WTC11 (cell line): ENCODE measurements around the gene SLC4A8. TPM values are rescaled to one million over a fixed set of nuclear protein-coding genes. Genes with fewer than 3 reads are reported as not detected.

ENCODE experiments used
- ATAC-seq: fragments of 200-7000 bp; cut with Tn5 transposase; 2 replicates; pipeline ENCODE4 v1.10.0; 2021; ENCODE audit warnings: mild to moderate bottlenecking, moderate library complexity
- CTCF ChIA-PET: fragments of 300-600 bp; sonication (Branson Sonifier 250); formaldehyde crosslinking; loops from one replicate; lab custom pipeline; 2021; ENCODE audit warnings: antibody characterized with exemption; lab: Charles Lee
- POLR2A ChIA-PET: fragments of 350-600 bp; sonication (Branson Sonifier 250); formaldehyde crosslinking; loops from one replicate; lab custom pipeline; 2021; ENCODE audit warnings: antibody characterized with exemption; lab: Charles Lee
- DNase-seq: peaks from one replicate; pipeline ENCODE4 v3.0.0; 2021; ENCODE audit warnings: low spot score
- H3K27ac Mint-ChIP-seq: 2 replicates; pipeline ENCODE4 v1.8.0; 2021; ENCODE audit warnings: mixed read lengths
- H3K27me3 Mint-ChIP-seq: 2 replicates; pipeline ENCODE4 v1.8.0; 2021; ENCODE audit warnings: low read depth, mild to moderate bottlenecking, moderate library complexity, mixed read lengths
- H3K36me3 Mint-ChIP-seq: 2 replicates; pipeline ENCODE4 v1.8.0; 2021; ENCODE audit warnings: mixed read lengths
- H3K4me1 Mint-ChIP-seq: 2 replicates; pipeline ENCODE4 v1.8.0; 2022; ENCODE audit warnings: mixed read lengths
- H3K4me3 Mint-ChIP-seq: 2 replicates; pipeline ENCODE4 v1.8.0; 2021; ENCODE audit warnings: mild to moderate bottlenecking, moderate library complexity, mixed read lengths
- H3K9me3 Mint-ChIP-seq: 2 replicates; pipeline ENCODE4 v1.8.0; 2021; ENCODE audit warnings: mixed read lengths
- CDX4 ChIP-seq: fragments of 250-450 bp; sonication (Bioruptor Pico); IDR thresholded peaks from 2 replicates; pipeline ENCODE4 v1.9.0; 2021; ENCODE audit warnings: moderate library complexity, mild to moderate bottlenecking, inconsistent platforms, borderline replicate concordance
- CREM ChIP-seq: sonication (generic); formaldehyde crosslinking; IDR thresholded peaks from 2 replicates; pipeline ENCODE4 v1.8.1; 2022; ENCODE audit warnings: mild to moderate bottlenecking, missing genetic modification reagents, moderate library complexity
- ETV6 ChIP-seq: sonication (generic); formaldehyde crosslinking; IDR thresholded peaks from 2 replicates; pipeline ENCODE4 v1.8.1; 2022; ENCODE audit warnings: mild to moderate bottlenecking, missing genetic modification reagents
- FOXJ3 ChIP-seq: sonication (generic); formaldehyde crosslinking; IDR thresholded peaks from 2 replicates; pipeline ENCODE4 v1.9.0; 2021; ENCODE audit warnings: missing genetic modification reagents, mild to moderate bottlenecking, borderline replicate concordance
- FOXK1 ChIP-seq: sonication (generic); formaldehyde crosslinking; IDR thresholded peaks from 2 replicates; pipeline ENCODE4 v1.8.0; 2022; ENCODE audit warnings: mild to moderate bottlenecking, moderate library complexity, missing genetic modification reagents
- IRF2 ChIP-seq: sonication (generic); formaldehyde crosslinking; IDR thresholded peaks from 2 replicates; pipeline ENCODE4 v1.8.0; 2022; ENCODE audit warnings: low read depth, missing genetic modification reagents, borderline replicate concordance
- JAZF1 ChIP-seq: fragments of 250-450 bp; sonication (Bioruptor Pico); IDR thresholded peaks from 2 replicates; pipeline ENCODE4 v1.9.0; 2021; ENCODE audit warnings: moderate library complexity, mild to moderate bottlenecking, inconsistent platforms
- NFYB ChIP-seq: sonication (generic); formaldehyde crosslinking; conservative IDR thresholded peaks from 2 replicates; pipeline ENCODE4 v1.8.0; 2022; ENCODE audit warnings: low read depth, missing genetic modification reagents
- OVOL2 ChIP-seq: fragments of 250-450 bp; sonication (Bioruptor Pico); IDR thresholded peaks from 2 replicates; pipeline ENCODE4 v1.9.0; 2021; ENCODE audit warnings: mild to moderate bottlenecking, borderline replicate concordance
- PREB ChIP-seq: sonication (generic); formaldehyde crosslinking; IDR thresholded peaks from 2 replicates; pipeline ENCODE4 v1.8.1; 2022; ENCODE audit warnings: mild to moderate bottlenecking, missing genetic modification reagents, moderate library complexity, borderline replicate concordance
- SMAD4 ChIP-seq: sonication (generic); formaldehyde crosslinking; IDR thresholded peaks from 2 replicates; pipeline ENCODE4 v1.8.0; 2022; ENCODE audit warnings: mild to moderate bottlenecking, missing genetic modification reagents
- ZBTB43 ChIP-seq: sonication (generic); formaldehyde crosslinking; IDR thresholded peaks from 2 replicates; pipeline ENCODE4 v1.8.1; 2023; ENCODE audit warnings: mild to moderate bottlenecking, missing genetic modification reagents
- ZNF138 ChIP-seq: sonication (generic); formaldehyde crosslinking; conservative IDR thresholded peaks from 2 replicates; pipeline ENCODE4 v1.8.1; 2022; ENCODE audit warnings: mild to moderate bottlenecking, moderate library complexity, missing genetic modification reagents
- ZNF219 ChIP-seq: sonication (generic); formaldehyde crosslinking; IDR thresholded peaks from 2 replicates; pipeline ENCODE4 v1.8.0; 2023; ENCODE audit warnings: missing genetic modification reagents, mild to moderate bottlenecking, borderline replicate concordance
- ZNF281 ChIP-seq: sonication (generic); formaldehyde crosslinking; IDR thresholded peaks from 2 replicates; pipeline ENCODE4 v1.8.0; 2023; ENCODE audit warnings: mild to moderate bottlenecking, missing genetic modification reagents
- ZNF532 ChIP-seq: fragments of 250-450 bp; sonication (Bioruptor Pico); IDR thresholded peaks from 2 replicates; pipeline ENCODE4 v1.9.0; 2021; ENCODE audit warnings: mild to moderate bottlenecking, borderline replicate concordance
- total RNA-seq: library from RNA; stranded (reverse); gene quantifications from 3 replicates; pipeline ENCODE4 v1.2.3, GENCODE V29; 2021
- TF ChIP-seq, protein P1 (sequence below): fragments of 250-450 bp; sonication (Bioruptor Pico); IDR thresholded peaks from 2 replicates; pipeline ENCODE4 v1.9.0; 2021; ENCODE audit warnings: mild to moderate bottlenecking
- TF ChIP-seq, protein P2 (sequence below): fragments of 250-450 bp; sonication (Bioruptor Pico); IDR thresholded peaks from 2 replicates; pipeline ENCODE4 v1.9.0; 2021; ENCODE audit warnings: mild to moderate bottlenecking
- TF ChIP-seq, protein P3 (sequence below): fragments of 250-450 bp; sonication (Bioruptor Pico); IDR thresholded peaks from 2 replicates; pipeline ENCODE4 v2.1.2; 2022; ENCODE audit warnings: mild to moderate bottlenecking, moderate library complexity

SLC4A8 gene
- total RNA-seq, 1 experiment from 2014 or later, result 16.9 TPM

GRCh38 chr12:51383269-51383905 lies 41.2 kb upstream of the SLC4A8 start:
- no peak for TF ChIP-seq NFYB
- TF ChIP-seq, protein P1, sequence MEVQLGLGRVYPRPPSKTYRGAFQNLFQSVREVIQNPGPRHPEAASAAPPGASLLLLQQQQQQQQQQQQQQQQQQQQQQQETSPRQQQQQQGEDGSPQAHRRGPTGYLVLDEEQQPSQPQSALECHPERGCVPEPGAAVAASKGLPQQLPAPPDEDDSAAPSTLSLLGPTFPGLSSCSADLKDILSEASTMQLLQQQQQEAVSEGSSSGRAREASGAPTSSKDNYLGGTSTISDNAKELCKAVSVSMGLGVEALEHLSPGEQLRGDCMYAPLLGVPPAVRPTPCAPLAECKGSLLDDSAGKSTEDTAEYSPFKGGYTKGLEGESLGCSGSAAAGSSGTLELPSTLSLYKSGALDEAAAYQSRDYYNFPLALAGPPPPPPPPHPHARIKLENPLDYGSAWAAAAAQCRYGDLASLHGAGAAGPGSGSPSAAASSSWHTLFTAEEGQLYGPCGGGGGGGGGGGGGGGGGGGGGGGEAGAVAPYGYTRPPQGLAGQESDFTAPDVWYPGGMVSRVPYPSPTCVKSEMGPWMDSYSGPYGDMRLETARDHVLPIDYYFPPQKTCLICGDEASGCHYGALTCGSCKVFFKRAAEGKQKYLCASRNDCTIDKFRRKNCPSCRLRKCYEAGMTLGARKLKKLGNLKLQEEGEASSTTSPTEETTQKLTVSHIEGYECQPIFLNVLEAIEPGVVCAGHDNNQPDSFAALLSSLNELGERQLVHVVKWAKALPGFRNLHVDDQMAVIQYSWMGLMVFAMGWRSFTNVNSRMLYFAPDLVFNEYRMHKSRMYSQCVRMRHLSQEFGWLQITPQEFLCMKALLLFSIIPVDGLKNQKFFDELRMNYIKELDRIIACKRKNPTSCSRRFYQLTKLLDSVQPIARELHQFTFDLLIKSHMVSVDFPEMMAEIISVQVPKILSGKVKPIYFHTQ (CRISPR knock-in tag), result no peak
- no peak for TF ChIP-seq PREB (CRISPR knock-in tag)
- TF ChIP-seq JAZF1 (CRISPR knock-in tag), result no peak
- no peak for TF ChIP-seq ZNF532 (CRISPR knock-in tag)
- no peak for TF ChIP-seq OVOL2 (CRISPR knock-in tag)
- TF ChIP-seq, protein P2, sequence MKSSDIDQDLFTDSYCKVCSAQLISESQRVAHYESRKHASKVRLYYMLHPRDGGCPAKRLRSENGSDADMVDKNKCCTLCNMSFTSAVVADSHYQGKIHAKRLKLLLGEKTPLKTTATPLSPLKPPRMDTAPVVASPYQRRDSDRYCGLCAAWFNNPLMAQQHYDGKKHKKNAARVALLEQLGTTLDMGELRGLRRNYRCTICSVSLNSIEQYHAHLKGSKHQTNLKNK (CRISPR knock-in tag), result no peak
- TF ChIP-seq IRF2, result no peak
- TF ChIP-seq, protein P3, sequence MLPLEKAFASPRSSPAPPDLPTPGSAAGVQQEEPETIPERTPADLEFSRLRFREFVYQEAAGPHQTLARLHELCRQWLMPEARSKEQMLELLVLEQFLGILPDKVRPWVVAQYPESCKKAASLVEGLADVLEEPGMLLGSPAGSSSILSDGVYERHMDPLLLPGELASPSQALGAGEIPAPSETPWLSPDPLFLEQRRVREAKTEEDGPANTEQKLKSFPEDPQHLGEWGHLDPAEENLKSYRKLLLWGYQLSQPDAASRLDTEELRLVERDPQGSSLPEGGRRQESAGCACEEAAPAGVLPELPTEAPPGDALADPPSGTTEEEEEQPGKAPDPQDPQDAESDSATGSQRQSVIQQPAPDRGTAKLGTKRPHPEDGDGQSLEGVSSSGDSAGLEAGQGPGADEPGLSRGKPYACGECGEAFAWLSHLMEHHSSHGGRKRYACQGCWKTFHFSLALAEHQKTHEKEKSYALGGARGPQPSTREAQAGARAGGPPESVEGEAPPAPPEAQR, result no peak
- no peak for TF ChIP-seq ZNF281
- TF ChIP-seq FOXK1 (CRISPR knock-in tag), result no peak
- TF ChIP-seq ZNF219 (CRISPR knock-in tag), result no peak
- TF ChIP-seq ZBTB43 (CRISPR knock-in tag), result no peak
- no peak for TF ChIP-seq CDX4 (CRISPR knock-in tag)
- TF ChIP-seq ETV6 (CRISPR knock-in tag), result no peak
- no peak for TF ChIP-seq SMAD4
- no peak for TF ChIP-seq ZNF138
- no peak for TF ChIP-seq FOXJ3
- TF ChIP-seq CREM (CRISPR knock-in tag), result no peak
- POLR2A ChIA-PET, result no interaction called here
- no peaks in the 10 kb centered on the region for H3K9me3 Mint-ChIP-seq
- no peaks in the 10 kb centered on the region for H3K27me3 Mint-ChIP-seq
- no peak overlapping the region for H3K27ac Mint-ChIP-seq
- no peak for ATAC-seq
- peaks cover 10% of the 10 kb centered on the region for H3K36me3 Mint-ChIP-seq
- CTCF ChIA-PET, result interaction anchor here (0.5 to 1.7 kb wide), 3 partner anchors 12 to 840 kb away, joined by 3 to 4 read pairs (median 4); no protein-coding TSS in a partner anchor
- DNase-seq, result no peak
- no peak overlapping the region for H3K4me3 Mint-ChIP-seq
- H3K4me1 Mint-ChIP-seq, result peaks cover 51% of the 10 kb centered on the region
